Thyroid gland (tissue), 4 donors: Measurements from ENCODE around the gene CACNG7. TPM values are rescaled to one million over a fixed set of nuclear protein-coding genes. Genes with fewer than 3 reads are reported as not detected.

Source experiments
- DNase-seq, 2 donors: peaks; one replicate each; pipeline ENCODE4 v3.0.0-alpha.2; 2019
- H3K27ac ChIP-seq, 3 donors: fragments of 200-600 bp; sonication (generic); 1 replicate in 2 of 3; 2 replicates in 1 of 3; pipeline ENCODE4 v1.5.1; 2016 to 2019; ENCODE audit warnings: mild to moderate bottlenecking in 1 of 3, moderate library complexity in 1 of 3
- H3K27me3 ChIP-seq: fragments of 200-600 bp; sonication (generic); one replicate; pipeline ENCODE4 v1.5.1; 2019
- H3K36me3 ChIP-seq, 2 donors: fragments of 200-600 bp; sonication (generic); one replicate each; pipeline ENCODE4 v1.5.1; 2016 to 2019
- H3K4me1 ChIP-seq, 2 donors: fragments of 200-600 bp; sonication (generic); one replicate each; pipeline ENCODE4 v1.5.1; 2017 to 2019
- H3K4me3 ChIP-seq, 3 donors: fragments of 200-600 bp; sonication (generic); replicated peaks in 1 of 3; 1 replicate in 2 of 3; 2 replicates in 1 of 3; pipeline ENCODE4 v1.5.1; 2016; ENCODE audit warnings: mild to moderate bottlenecking in 1 of 3
- H3K9me3 ChIP-seq: fragments of 200-600 bp; sonication (generic); one replicate; pipeline ENCODE4 v1.5.1; 2017
- CTCF ChIP-seq, 6 experiments: fragments of 200-600 bp in 3 of 6; fragments of 450-650 bp in 3 of 6; sonication (generic) in 3 of 6; IDR thresholded peaks; one replicate each; pipeline ENCODE4 v1.5.1; 2016 to 2019; ENCODE audit warnings: antibody characterized with exemption in 6 of 6, mild to moderate bottlenecking in 2 of 6, inconsistent platforms in 1 of 6, moderate library complexity in 1 of 6
- POLR2A ChIP-seq, 2 donors: fragments of 450-650 bp; IDR thresholded peaks; one replicate each; pipeline ENCODE4 v1.6.1; 2017; ENCODE audit warnings: antibody characterized with exemption in 2 of 2, mild to moderate bottlenecking in 2 of 2, moderate library complexity in 1 of 2
- WGBS, 2 donors: methylation state at CpG; one replicate each; pipeline ENCODE4 v1.1.5; 2017; 5-methylcytosine and 5-hydroxymethylcytosine counted together
- intact Hi-C: fragments of 100-400 bp; cut with DNase I; formaldehyde crosslinking; loops from one replicate; pipeline ENCODE4 v1.15.1; 2023
- total RNA-seq, 4 donors: library from RNA; depleted of rRNA; stranded (reverse); fragments of >200 nt; gene quantifications; one replicate each; pipeline ENCODE4 v1.2.3, GENCODE V29; 2016

Gene CACNG7
- total RNA-seq, 4 donors from 2014 or later = not detected

- WGBS, 2 donors = 0% methylated on average over 1 to 7 of the region's 19 CpGs
- H3K4me1 ChIP-seq = peaks cover 9 to 19% of the 10 kb centered on the region in 2 donors
- H3K27me3 ChIP-seq = peaks cover 3% of the 10 kb centered on the region
- TF ChIP-seq POLR2A (IDR thresholded peaks at IDR 0.05) = no peak
- TF ChIP-seq CTCF (IDR thresholded peaks at IDR 0.05) = no peak
- DNase-seq = no peak
- no peak overlapping the region for H3K27ac ChIP-seq
- H3K36me3 ChIP-seq = no peaks in the 10 kb centered on the region
- no peak overlapping the region for H3K4me3 ChIP-seq
- intact Hi-C loops = no loop called here
- no peaks in the 10 kb centered on the region for H3K9me3 ChIP-seq
Observed at GRCh38 chr19:53883231-53883661, 25.8 kb upstream of the CACNG7 start.

GRCh38 chr19:53883741-53884140 lies 25.3 kb upstream of the CACNG7 start:
- H3K27me3 ChIP-seq = peaks cover 3% of the 10 kb centered on the region
- H3K27ac ChIP-seq = no peak overlapping the region
- no peak for DNase-seq
- no peaks in the 10 kb centered on the region for H3K9me3 ChIP-seq
- WGBS, 2 donors = 15 to 18% methylated on average over 11 of the region's 11 CpGs
- H3K36me3 ChIP-seq = no peaks in the 10 kb centered on the region
- H3K4me3 ChIP-seq = no peak overlapping the region
- no peak for TF ChIP-seq POLR2A (IDR thresholded peaks at IDR 0.05)
- intact Hi-C loops = no loop called here
- peaks cover 8 to 17% of the 10 kb centered on the region in 2 donors for H3K4me1 ChIP-seq

GRCh38 chr19:53884256-53884655 lies 24.8 kb upstream of the CACNG7 start:
- Histone ChIP-seq H3K9me3 (no peaks in the 10 kb centered on the region), H3K27ac (no peak overlapping the region), H3K27me3 (peaks cover 3% of the 10 kb centered on the region), H3K36me3 (no peaks in the 10 kb centered on the region), H3K4me3 (no peak overlapping the region), H3K4me1 (peaks cover 6 to 15% of the 10 kb centered on the region in 2 donors)
- intact Hi-C loops = no loop called here
- TF ChIP-seq POLR2A (IDR thresholded peaks at IDR 0.05) = no peak
- no peak for TF ChIP-seq CTCF (IDR thresholded peaks at IDR 0.05)
- DNase-seq = no peak
- WGBS, 2 donors = 34 to 35% methylated on average over 12 of the region's 12 CpGs

GRCh38 chr19:53885036-53885435 lies 24.0 kb upstream of the CACNG7 start:
- Histone ChIP-seq H3K27ac (no peak overlapping the region), H3K4me3 (no peak overlapping the region), H3K27me3 (peaks cover 3% of the 10 kb centered on the region), H3K9me3 (no peaks in the 10 kb centered on the region), H3K36me3 (no peaks in the 10 kb centered on the region), H3K4me1 (peaks cover 6 to 19% of the 10 kb centered on the region in 2 donors)
- no peak for TF ChIP-seq POLR2A (IDR thresholded peaks at IDR 0.05)
- no peak for TF ChIP-seq CTCF (IDR thresholded peaks at IDR 0.05)
- intact Hi-C loops = no loop called here
- no peak for DNase-seq
- WGBS, 2 donors = 87 to 92% methylated on average over 10 of the region's 10 CpGs

- no peak overlapping the region for H3K27ac ChIP-seq
- H3K4me3 ChIP-seq = no peak overlapping the region
- DNase-seq = no peak
- H3K27me3 ChIP-seq = no peaks in the 10 kb centered on the region
- TF ChIP-seq CTCF (IDR thresholded peaks at IDR 0.05) (no peak), POLR2A (IDR thresholded peaks at IDR 0.05) (no peak)
- 64 to 73% methylated on average over 15 to 22 of the region's 23 CpGs for WGBS, 2 donors
- H3K36me3 ChIP-seq = no peaks in the 10 kb centered on the region
- intact Hi-C loops = no loop called here
- no peaks in the 10 kb centered on the region for H3K9me3 ChIP-seq
- H3K4me1 ChIP-seq = peaks cover 0 to 5% of the 10 kb centered on the region in 2 donors
Observed at GRCh38 chr19:53892301-53892980, 16.6 kb upstream of the CACNG7 start.
